T-helper 1 cell treated with Interleukin-12 subunit alpha and Interleukin-12 subunit beta and Interleukin-4 antibody, amounts not matched to agents 30 ng/mL and 1 ng/mL, for 36 hours (primary cell): Measurements from ENCODE around the gene NDUFA3. TPM values are rescaled to one million over a fixed set of nuclear protein-coding genes. Genes with fewer than 3 reads are reported as not detected.
"Not testable (repeated sequence)": the region's sequence is repeated elsewhere in the genome, so short reads cannot be mapped to it uniquely, and the experiment has no call there.

ENCODE experiments used
- intact Hi-C: fragments of 100-400 bp; cut with micrococcal nuclease; formaldehyde crosslinking; loops from one replicate; pipeline ENCODE4 v1.15.1; 2024
- total RNA-seq: library from RNA; stranded (reverse); gene quantifications from 2 replicates; pipeline ENCODE4 v1.2.3, GENCODE V29; 2022

Gene NDUFA3
- 108 and 124 TPM in 2 replicates for total RNA-seq

- intact Hi-C loops: loop anchor here (1.0 to 2.0 kb wide), 9 partner anchors 13 to 1014 kb away; partner anchors contain the start of genes CNOT3, LENG1, LENG8 and MYADM
Observed at GRCh38 chr19:54102421-54103169, at the start of gene NDUFA3. NDUFA3 (plus strand) TSS chr19:54102855; CDS start chr19:54102879, 24 bp downstream.

- intact Hi-C loops: no loop called here
Observed at GRCh38 chr19:54062643-54063042, 40.0 kb upstream of the NDUFA3 start.

- intact Hi-C loops: no loop called here
Observed at GRCh38 chr19:54063350-54064116, 39.1 kb upstream of the NDUFA3 start, which contains the start of gene VSTM1. VSTM1 (minus strand) TSS chr19:54063897; CDS start chr19:54063777, 120 bp downstream.

GRCh38 chr19:54069470-54069869 lies 33.2 kb upstream of the NDUFA3 start:
- intact Hi-C loops: no loop called here

- intact Hi-C loops: no loop called here
Observed at GRCh38 chr19:54073829-54074228, 28.8 kb upstream of the NDUFA3 start.

- intact Hi-C loops: no loop called here
Observed at GRCh38 chr19:54074851-54075250, 27.8 kb upstream of the NDUFA3 start.

- intact Hi-C loops: no loop called here
Observed at GRCh38 chr19:54077334-54077733, 25.3 kb upstream of the NDUFA3 start.

- intact Hi-C loops: no loop called here
Observed at GRCh38 chr19:54081032-54081431, 21.6 kb upstream of the NDUFA3 start, which contains the start of gene TARM1. TARM1 (minus strand) TSS chr19:54081365; CDS start chr19:54081340, 25 bp downstream.

GRCh38 chr19:54084410-54084809 lies 18.2 kb upstream of the NDUFA3 start:
- intact Hi-C loops: no loop called here

GRCh38 chr19:54094426-54095000 lies 8.1 kb upstream of the NDUFA3 start:
- intact Hi-C loops: no loop called here

GRCh38 chr19:54095136-54095858 lies 7.4 kb upstream of the NDUFA3 start:
- intact Hi-C loops: no loop called here

- intact Hi-C loops: loop anchor here (2.0 kb wide), 1 partner anchor 19 kb away; the partner anchor contains the start of genes PRPF31 and TFPT
Observed at GRCh38 chr19:54095859-54096616, 6.6 kb upstream of the NDUFA3 start.

GRCh38 chr19:54096617-54097106 lies 6.0 kb upstream of the NDUFA3 start:
- intact Hi-C loops: loop anchor here (2.0 kb wide), 1 partner anchor 18 kb away; the partner anchor contains the start of genes PRPF31 and TFPT

- intact Hi-C loops: no loop called here
Observed at GRCh38 chr19:54099190-54099902, 3.3 kb upstream of the NDUFA3 start.

- intact Hi-C loops: not testable (repeated sequence)
Observed at GRCh38 chr19:54099903-54100255, 2.8 kb upstream of the NDUFA3 start.

GRCh38 chr19:54100561-54100960 lies 2.1 kb upstream of the NDUFA3 start, which contains the start of gene OSCAR:
OSCAR (minus strand) TSS chr19:54100803; CDS start chr19:54100792, 11 bp downstream.
- intact Hi-C loops: no loop called here

- intact Hi-C loops: no loop called here
Observed at GRCh38 chr19:54104998-54105715, 2.5 kb downstream of the NDUFA3 start.

- intact Hi-C loops: no loop called here
Observed at GRCh38 chr19:54105796-54106195, 3.1 kb downstream of the NDUFA3 start.

- intact Hi-C loops: no loop called here
Observed at GRCh38 chr19:54106716-54107115, 4.1 kb downstream of the NDUFA3 start.
